Dendritic cell treated with granulocyte-macrophage colony-stimulating factor and Interleukin-4, amounts not matched to agents 40 ng/mL and 50 ng/mL, for 4 days (primary cell): ENCODE data around the gene TRAFD1.
"Not testable (repeated sequence)": the region's sequence is repeated elsewhere in the genome, so short reads cannot be mapped to it uniquely, and the experiment has no call there.

ENCODE experiments used
- H3K27ac Mint-ChIP-seq: one replicate; pipeline ENCODE4 v1.8.0; 2022; ENCODE audit warnings: mild to moderate bottlenecking, mixed read lengths
- H3K27me3 Mint-ChIP-seq: one replicate; pipeline ENCODE4 v1.8.0; 2022; ENCODE audit warnings: mild to moderate bottlenecking, mixed read lengths
- H3K36me3 Mint-ChIP-seq: one replicate; pipeline ENCODE4 v1.8.0; 2022; ENCODE audit warnings: low read depth, mixed read lengths
- H3K4me1 Mint-ChIP-seq: one replicate; pipeline ENCODE4 v1.8.0; 2022; ENCODE audit warnings: low read depth, mixed read lengths
- H3K4me3 Mint-ChIP-seq: one replicate; pipeline ENCODE4 v1.8.0; 2022; ENCODE audit warnings: mild to moderate bottlenecking, moderate library complexity, mixed read lengths
- H3K9me3 Mint-ChIP-seq: one replicate; pipeline ENCODE4 v1.8.0; 2022; ENCODE audit warnings: mixed read lengths
- intact Hi-C: fragments of 100-400 bp; cut with micrococcal nuclease; formaldehyde crosslinking; loops from one replicate; pipeline ENCODE4 v1.15.0; 2022

The TRAFD1 gene

DNA sequence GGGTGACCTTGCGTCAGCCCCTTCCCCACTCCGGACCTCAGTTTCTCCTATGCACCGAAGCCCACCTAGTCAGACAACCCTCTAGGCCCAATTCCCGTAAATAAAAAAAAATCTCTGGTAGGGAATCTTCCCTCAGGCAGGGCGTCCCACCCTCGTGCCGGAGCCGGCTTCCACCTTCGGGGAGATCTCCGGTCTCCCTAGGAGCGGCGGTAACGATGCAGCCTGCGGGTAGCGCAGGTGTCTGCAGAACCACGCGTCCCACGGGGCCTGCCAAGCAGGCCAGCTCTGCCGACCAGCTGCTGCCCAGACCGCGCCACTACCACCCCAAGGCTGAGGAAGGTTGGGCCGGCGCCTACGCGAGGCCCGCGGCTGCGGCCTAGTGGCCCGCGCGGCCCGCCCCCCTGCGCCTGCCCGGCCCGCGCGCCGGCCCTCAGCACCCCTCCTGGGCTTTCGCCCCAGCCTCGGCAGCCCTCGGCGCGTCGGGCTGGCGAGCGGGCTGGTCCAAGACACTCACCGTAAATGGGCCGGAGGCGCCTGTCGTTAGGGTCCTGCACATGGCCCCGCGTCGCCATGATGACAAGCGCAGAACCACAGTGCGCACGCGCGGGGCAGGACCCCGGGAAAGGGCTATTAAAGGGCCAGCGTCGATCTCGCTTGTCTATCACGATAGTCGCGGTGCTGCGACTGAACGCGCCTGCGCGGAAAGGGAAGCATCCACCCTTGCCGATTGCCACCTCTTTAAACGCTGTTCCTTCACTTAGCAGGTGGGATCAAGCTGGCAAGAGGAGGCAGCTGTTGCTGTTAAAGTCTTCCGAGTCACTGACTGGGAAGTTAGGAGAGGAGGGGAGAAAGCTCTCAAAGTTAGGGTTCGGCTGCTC, 16.9 kb upstream of the TRAFD1 start, which contains the start of gene NAA25:
TSS of gene NAA25 (minus strand) at position 582 of the 878 bp plus-strand sequence. CDS start at position 572, 10 bp downstream.
- Mint-ChIP-seq H3K4me3 (peak within 1 kb of the TSS; percentile 90), H3K27me3 (no peaks in the 10 kb centered on the region), H3K27ac (peak within 1 kb of the TSS; percentile 99), H3K4me1 (peaks cover 51% of the 10 kb centered on the region), H3K36me3 (peaks cover 48% of the 10 kb centered on the region), H3K9me3 (no peaks in the 10 kb centered on the region)
- intact Hi-C loops = loop anchor here (2.0 kb wide), 1 partner anchor 16 kb away; the partner anchor contains the start of gene TRAFD1

DNA sequence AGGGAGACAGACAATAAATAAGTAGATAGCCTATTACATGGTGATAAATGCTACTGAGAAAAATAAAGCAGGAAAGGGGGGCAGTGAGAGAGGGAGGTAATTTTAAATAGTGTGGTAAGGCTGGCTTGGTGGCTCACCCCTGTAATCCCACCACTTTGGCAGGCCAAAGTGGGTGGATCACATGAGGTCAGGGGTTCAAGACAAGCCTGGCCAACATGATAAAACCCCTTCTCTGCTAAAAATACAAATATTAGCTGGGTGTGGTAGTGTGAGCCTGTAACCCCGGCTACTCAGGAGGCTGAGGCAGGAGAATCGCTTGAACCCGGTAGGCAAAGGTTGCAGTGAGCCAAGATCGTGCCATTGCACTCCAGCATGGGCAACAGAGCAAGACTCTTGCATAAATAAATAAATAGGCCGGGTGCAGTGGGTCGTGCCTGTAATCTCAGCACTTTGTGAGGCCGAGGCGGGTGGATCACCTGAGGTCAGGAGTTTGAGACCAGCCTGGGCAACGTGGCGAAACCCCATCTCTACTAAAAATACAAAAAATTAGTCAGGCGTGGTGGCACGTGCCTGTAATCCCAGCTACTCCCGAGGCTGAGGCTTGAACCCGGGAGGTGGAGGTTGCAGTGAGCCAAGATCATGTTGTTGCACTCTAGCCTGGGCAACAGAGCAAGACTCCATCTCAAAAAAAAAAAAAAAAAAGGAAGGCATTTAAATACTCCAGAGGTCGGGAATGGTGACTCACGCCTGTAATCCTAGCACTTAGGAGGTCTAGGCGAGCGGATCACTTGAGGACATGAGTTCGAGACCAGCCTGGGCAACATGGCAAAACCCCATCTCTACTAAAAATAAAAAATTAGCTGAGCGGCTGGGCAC, 14.3 kb upstream of the TRAFD1 start:
- Mint-ChIP-seq H3K4me1 (peaks cover 33% of the 10 kb centered on the region), H3K36me3 (peaks cover 23% of the 10 kb centered on the region)
- H3K27ac Mint-ChIP-seq, H3K9me3 Mint-ChIP-seq, intact Hi-C loops, H3K27me3 Mint-ChIP-seq, H3K4me3 Mint-ChIP-seq: not testable (repeated sequence)

DNA sequence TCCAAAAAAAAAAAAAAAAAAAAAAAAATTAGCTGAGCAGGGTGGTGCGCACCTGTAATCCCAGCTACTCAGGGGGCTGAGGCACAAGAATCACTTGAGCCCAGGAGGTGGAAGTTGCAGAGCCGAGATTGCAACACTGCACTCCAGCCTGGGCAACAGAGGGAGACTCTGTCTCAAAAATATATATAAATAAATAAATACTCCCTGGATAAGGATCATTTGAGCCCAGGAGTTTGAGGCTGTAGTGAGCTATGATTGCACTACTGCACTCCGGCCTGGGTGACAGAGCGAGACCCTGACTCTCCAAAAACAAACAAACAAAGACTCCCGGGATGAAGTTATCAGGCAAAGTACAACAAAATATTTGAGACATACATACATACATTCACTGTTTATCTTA, 13.4 kb upstream of the TRAFD1 start:
- no peaks in the 10 kb centered on the region for H3K27me3 Mint-ChIP-seq
- peaks cover 33% of the 10 kb centered on the region for H3K4me1 Mint-ChIP-seq
- H3K27ac Mint-ChIP-seq = no peak overlapping the region
- H3K36me3 Mint-ChIP-seq = peaks cover 16% of the 10 kb centered on the region
- intact Hi-C loops = no loop called here
- H3K4me3 Mint-ChIP-seq = no peak overlapping the region
- no peaks in the 10 kb centered on the region for H3K9me3 Mint-ChIP-seq

GRCh38 chr12:112112409-112113133, 12.8 kb upstream of the TRAFD1 start:
- intact Hi-C loops = no loop called here

DNA sequence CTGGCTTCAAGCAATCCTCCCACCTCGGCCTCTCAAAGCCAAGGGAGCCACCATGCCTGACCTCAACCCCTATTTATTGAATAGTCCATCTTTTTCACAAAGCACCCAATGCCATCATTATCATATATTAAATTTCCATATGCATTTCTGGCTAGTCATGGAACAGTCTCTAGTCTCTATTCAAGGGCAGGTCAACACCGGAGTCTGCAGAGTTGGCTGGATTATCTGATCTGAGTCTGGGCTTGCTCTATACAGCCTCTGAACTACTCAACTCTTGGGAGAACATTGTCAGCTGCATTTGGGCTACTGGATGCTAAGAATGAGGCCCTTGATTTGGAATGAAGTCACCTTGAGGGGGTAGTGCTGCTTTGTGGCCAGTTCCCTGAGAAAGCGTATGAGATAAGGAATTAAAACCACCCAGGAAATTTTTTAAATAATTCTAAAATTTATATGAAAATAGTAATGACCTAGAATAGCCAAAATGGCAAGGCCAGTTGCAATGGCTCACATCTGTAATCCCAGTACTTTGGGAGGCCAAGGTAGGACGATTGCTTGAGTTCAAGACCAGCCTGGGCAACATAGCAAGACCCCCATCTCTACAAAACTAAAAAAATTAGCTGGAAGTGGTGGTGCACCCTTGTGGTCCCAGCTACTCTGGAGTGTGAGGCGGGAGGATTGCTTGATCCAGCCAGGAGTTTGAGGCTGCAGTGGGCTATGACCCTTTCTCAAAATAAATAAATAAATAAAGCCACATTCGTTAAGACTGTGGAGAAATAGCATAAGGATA, 9.9 kb upstream of the TRAFD1 start:
- no peaks in the 10 kb centered on the region for H3K36me3 Mint-ChIP-seq
- H3K4me3 Mint-ChIP-seq = no peak overlapping the region
- intact Hi-C loops = no loop called here
- H3K9me3 Mint-ChIP-seq = no peaks in the 10 kb centered on the region
- peak overlapping the region; percentile 95 for H3K27ac Mint-ChIP-seq
- peaks cover 24% of the 10 kb centered on the region for H3K4me1 Mint-ChIP-seq
- no peaks in the 10 kb centered on the region for H3K27me3 Mint-ChIP-seq

More at GRCh38 chr12:112112409-112113133, 12.8 kb upstream of the TRAFD1 start:
- Mint-ChIP-seq H3K9me3 (no peaks in the 10 kb centered on the region), H3K4me1 (peaks cover 30% of the 10 kb centered on the region), H3K27me3 (no peaks in the 10 kb centered on the region), H3K36me3 (peaks cover 16% of the 10 kb centered on the region), H3K27ac (no peak overlapping the region), H3K4me3 (no peak overlapping the region)

DNA sequence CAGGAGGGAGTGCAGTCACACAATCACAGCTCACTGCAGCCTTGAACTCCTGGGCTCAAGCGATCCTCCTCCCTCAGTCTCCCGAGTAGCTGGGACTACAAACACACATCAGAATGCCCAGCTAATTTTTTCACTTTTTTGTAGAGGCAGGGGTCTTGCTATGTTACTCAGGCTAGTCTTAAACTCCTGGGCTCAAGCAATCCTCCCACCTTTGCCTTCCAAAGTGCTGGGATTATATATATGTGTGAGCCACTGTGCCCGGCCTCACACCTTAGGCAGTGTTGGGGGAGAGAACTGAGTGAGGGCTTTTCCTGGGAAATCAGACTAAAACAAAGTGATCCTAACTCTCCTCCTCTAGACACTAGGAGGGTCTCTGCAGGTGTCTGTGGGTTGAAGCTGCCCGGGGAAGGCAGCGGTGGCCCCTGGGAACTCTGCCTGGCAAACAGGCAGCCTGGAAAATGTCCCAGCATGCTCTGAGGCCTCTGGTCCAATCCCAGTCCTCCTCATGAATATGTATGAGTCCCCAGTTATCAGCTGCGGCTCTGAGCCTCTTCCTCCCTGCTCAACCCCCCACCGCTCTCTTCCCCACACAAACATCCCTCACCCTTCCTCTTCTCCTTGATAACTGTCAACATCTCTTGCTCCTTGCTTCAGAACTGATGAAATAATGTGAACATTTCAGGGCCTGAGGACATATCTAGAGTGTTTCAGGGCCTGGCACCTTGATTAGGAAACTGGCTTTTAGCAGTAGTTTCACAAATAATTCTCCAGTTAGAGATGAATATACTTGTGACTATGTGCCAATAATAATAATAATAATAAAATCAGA, 8.9 kb upstream of the TRAFD1 start:
- Mint-ChIP-seq H3K4me1 (peaks cover 29% of the 10 kb centered on the region), H3K9me3 (no peaks in the 10 kb centered on the region), H3K36me3 (no peaks in the 10 kb centered on the region), H3K27me3 (no peaks in the 10 kb centered on the region), H3K4me3 (peak overlapping the region; percentile 61), H3K27ac (peak overlapping the region; percentile 95)
- intact Hi-C loops = no loop called here

DNA sequence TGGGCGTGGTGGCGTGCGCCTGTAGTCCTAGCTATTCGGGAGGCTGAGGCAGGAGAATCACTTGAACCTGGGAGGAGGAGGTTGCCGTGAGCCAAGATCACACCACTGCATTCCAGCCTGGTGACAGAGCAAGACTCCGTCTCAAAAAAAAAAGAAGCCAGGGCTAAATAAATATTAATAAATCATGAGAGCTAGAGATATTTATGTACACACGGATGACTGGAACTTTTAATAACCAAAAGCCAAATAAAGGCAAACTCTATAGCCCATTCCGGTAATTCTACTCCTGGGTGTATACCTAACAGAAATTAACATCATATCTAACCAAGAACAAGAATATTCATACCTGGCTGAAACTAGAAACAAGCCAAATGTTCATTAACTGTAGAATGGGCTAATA, 7.7 kb upstream of the TRAFD1 start:
- Mint-ChIP-seq H3K27me3 (no peaks in the 10 kb centered on the region), H3K36me3 (no peaks in the 10 kb centered on the region), H3K9me3 (no peaks in the 10 kb centered on the region), H3K27ac (no peak overlapping the region), H3K4me3 (no peak overlapping the region), H3K4me1 (peaks cover 22% of the 10 kb centered on the region)
- intact Hi-C loops = no loop called here

- Mint-ChIP-seq H3K4me1 (peaks cover 17% of the 10 kb centered on the region), H3K27ac (no peak overlapping the region), H3K9me3 (no peaks in the 10 kb centered on the region), H3K4me3 (no peak overlapping the region), H3K27me3 (no peaks in the 10 kb centered on the region), H3K36me3 (peaks cover 16% of the 10 kb centered on the region)
- intact Hi-C loops = loop anchor here (10.0 kb wide), 1 partner anchor 177 kb away; no protein-coding TSS in a partner anchor
Measured at GRCh38 chr12:112121780-112122565, 3.4 kb upstream of the TRAFD1 start.

DNA sequence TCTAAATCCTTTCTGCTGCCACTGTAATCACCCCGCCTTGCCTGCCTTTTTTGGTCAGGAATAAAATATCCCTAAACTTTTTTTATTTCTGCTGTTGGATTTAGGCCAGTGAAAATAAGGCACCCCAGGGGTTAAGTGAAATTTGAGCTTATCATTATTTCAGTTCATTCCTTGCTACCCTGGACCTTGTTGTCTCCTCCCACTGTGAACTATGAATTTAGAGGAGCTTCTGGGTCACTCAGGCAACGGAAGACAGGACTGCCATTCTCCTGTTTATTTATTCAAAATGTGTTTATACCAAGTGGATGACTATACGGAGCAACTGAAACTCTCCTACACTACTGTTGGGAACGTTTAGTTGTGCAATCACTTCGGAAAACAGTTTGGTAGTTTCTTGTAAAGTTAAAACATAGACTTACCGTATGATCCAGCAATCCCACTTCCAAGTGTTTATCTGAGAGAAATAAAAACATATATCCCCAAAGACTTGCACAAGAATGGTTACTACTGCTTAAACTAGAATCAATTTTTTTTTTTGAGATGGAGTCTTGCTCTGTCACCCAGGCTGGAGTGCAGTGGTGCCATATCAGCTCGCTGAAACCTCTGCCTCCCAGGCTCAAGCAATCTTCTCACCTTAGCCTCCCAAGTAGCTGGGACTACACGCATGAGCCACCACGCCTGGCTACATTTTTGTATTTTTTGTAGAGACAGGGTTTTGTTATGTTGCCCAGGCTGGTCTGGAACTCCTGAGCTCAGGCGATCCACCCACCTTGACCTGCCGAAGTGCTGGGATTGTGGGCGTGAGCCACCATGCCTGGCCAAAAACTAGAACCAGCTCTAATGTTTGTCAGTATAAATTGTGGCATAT, 2.3 kb upstream of the TRAFD1 start:
- intact Hi-C loops = loop anchor here (10.0 kb wide), 1 partner anchor 178 kb away; no protein-coding TSS in a partner anchor
- Mint-ChIP-seq H3K36me3 (peaks cover 22% of the 10 kb centered on the region), H3K9me3 (no peaks in the 10 kb centered on the region), H3K27ac (no peak overlapping the region), H3K4me1 (peaks cover 22% of the 10 kb centered on the region), H3K27me3 (no peaks in the 10 kb centered on the region), H3K4me3 (no peak overlapping the region)

DNA sequence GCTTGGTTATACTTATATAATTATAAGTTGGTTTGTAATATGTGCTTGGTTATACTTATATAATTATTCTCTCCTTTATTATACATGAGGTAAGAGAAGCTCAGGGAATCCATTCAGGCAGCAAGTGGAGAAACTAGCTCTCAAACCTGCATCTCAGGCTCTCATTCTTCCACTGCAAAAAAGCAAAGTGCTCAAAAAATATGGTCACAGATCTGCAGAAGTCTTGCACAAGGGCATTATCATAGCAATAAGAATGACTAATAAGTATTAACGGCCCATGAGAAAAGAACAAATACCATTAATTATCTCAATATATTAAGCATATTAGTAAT, 476 bp upstream of the TRAFD1 start:
- H3K27ac Mint-ChIP-seq = no peak overlapping the region
- intact Hi-C loops = loop anchor here (2.0 to 10.0 kb wide), 3 partner anchors 16 to 180 kb away; partner anchors contain the start of genes ERP29, NAA25 and TMEM116
- no peak overlapping the region for H3K4me3 Mint-ChIP-seq
- no peaks in the 10 kb centered on the region for H3K9me3 Mint-ChIP-seq
- peaks cover 22% of the 10 kb centered on the region for H3K36me3 Mint-ChIP-seq
- peaks cover 30% of the 10 kb centered on the region for H3K4me1 Mint-ChIP-seq
- H3K27me3 Mint-ChIP-seq = no peaks in the 10 kb centered on the region

DNA sequence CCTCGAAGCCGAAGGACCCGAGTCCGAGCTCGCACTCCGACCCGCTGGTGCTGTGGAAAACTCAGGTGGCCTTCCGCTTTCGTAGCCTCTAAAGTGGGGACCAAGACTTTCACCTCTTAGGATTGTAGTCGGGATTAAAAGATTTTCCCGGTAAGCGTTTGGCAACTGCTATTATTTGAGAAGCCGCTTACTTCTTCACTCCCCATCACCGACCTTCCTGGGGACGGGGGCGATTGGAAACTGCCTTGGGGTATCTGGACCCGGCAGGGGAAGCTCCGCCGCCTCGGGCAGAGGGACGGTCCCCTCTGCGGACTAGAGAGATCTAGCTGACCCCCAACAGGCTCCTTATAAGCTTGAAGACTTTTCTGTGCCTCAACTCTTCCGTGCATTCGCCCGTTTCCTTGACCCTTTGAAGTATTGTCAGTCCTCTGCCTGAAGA, 659 bp downstream of the TRAFD1 start:
- peaks cover 25% of the 10 kb centered on the region for H3K4me1 Mint-ChIP-seq
- peaks cover 22% of the 10 kb centered on the region for H3K36me3 Mint-ChIP-seq
- peak overlapping the region; percentile 87 for H3K27ac Mint-ChIP-seq
- no peaks in the 10 kb centered on the region for H3K27me3 Mint-ChIP-seq
- no peaks in the 10 kb centered on the region for H3K9me3 Mint-ChIP-seq
- intact Hi-C loops = loop anchor here (2.0 to 10.0 kb wide), 3 partner anchors 17 to 181 kb away; partner anchors contain the start of genes ERP29, NAA25 and TMEM116
- H3K4me3 Mint-ChIP-seq = peak overlapping the region; percentile 84
